HEK293T (cell line): ENCODE data around the gene POLR3G.

Experiments used
- BHLHE40 ChIP-seq: fragments of 450-650 bp; IDR thresholded peaks from 2 replicates; pipeline ENCODE4 v1.6.1; 2016; ENCODE audit warnings: mild to moderate bottlenecking, moderate library complexity, borderline replicate concordance
- FOXA1 ChIP-seq: fragments of 450-650 bp; IDR thresholded peaks from 2 replicates; pipeline ENCODE4 v1.6.1; 2016; ENCODE audit warnings: mild to moderate bottlenecking
- FOXM1 ChIP-seq: fragments of 450-650 bp; IDR thresholded peaks from 2 replicates; pipeline ENCODE4 v1.6.1; 2017; ENCODE audit warnings: mild to moderate bottlenecking, borderline replicate concordance
- HDGF ChIP-seq: fragments of 450-650 bp; IDR thresholded peaks from 2 replicates; pipeline ENCODE4 v1.6.1; 2017; ENCODE audit warnings: antibody characterized with exemption, borderline replicate concordance
- SP1 ChIP-seq: fragments of 450-650 bp; IDR thresholded peaks from 2 replicates; pipeline ENCODE4 v1.6.1; 2017
- SUZ12 ChIP-seq: fragments of 450-650 bp; IDR thresholded peaks from 2 replicates; pipeline ENCODE4 v1.6.1; 2016; ENCODE audit warnings: mild to moderate bottlenecking

- TF ChIP-seq SUZ12, result no peak
- no peak for TF ChIP-seq HDGF
- no peak for TF ChIP-seq FOXA1
- TF ChIP-seq BHLHE40, result no peak
- TF ChIP-seq SP1, result no peak
- TF ChIP-seq FOXM1, result no peak
These were observed 3.1 kb downstream of the POLR3G start for GRCh38 chr5:90477621-90478215.
